Astrocyte of the spinal cord (primary cell): ENCODE data around the gene GJD2.

Experiments used
- DNase-seq: peaks from one replicate; pipeline ENCODE4 v3.0.0; 2011; ENCODE audit warnings: low read depth, low spot score
- H3K4me3 ChIP-seq: 2 replicates; pipeline ENCODE4 v1.5.1; 2011; ENCODE audit warnings: low read depth, mild to moderate bottlenecking, low read length, moderate library complexity
- CTCF ChIP-seq: IDR thresholded peaks from 2 replicates; pipeline ENCODE4 v1.5.1; 2012; ENCODE audit warnings: low read depth, mild to moderate bottlenecking, low read length, inconsistent platforms
- in situ Hi-C: cut with HindIII; loops from 2 replicates; pipeline ENCODE4 v1.10.0; 2017; ENCODE audit warnings: low sequenced_read_pairs

GJD2 gene

GRCh38 chr15:34765741-34766140, 10.9 kb upstream of the GJD2 start:
- DNase-seq, result no peak
- in situ Hi-C loops, result no loop called here
- H3K4me3 ChIP-seq, result no peak overlapping the region
- no peak for TF ChIP-seq CTCF

- TF ChIP-seq CTCF, result no peak
- H3K4me3 ChIP-seq, result no peak overlapping the region
- in situ Hi-C loops, result no loop called here
- no peak for DNase-seq
Measured at GRCh38 chr15:34760909-34761308, 6.1 kb upstream of the GJD2 start.

- H3K4me3 ChIP-seq, result no peak overlapping the region
- in situ Hi-C loops, result no loop called here
- TF ChIP-seq CTCF, result no peak
- no peak for DNase-seq
Measured at GRCh38 chr15:34759992-34760391, 5.2 kb upstream of the GJD2 start.

GRCh38 chr15:34759347-34759746, 4.5 kb upstream of the GJD2 start:
- DNase-seq, result no peak
- TF ChIP-seq CTCF, result no peak
- in situ Hi-C loops, result no loop called here

GRCh38 chr15:34757262-34757661, 2.5 kb upstream of the GJD2 start:
- TF ChIP-seq CTCF, result no peak
- H3K4me3 ChIP-seq, result no peak overlapping the region
- DNase-seq, result no peak
- in situ Hi-C loops, result no loop called here

More at GRCh38 chr15:34759347-34759746, 4.5 kb upstream of the GJD2 start:
- no peak overlapping the region for H3K4me3 ChIP-seq

- in situ Hi-C loops, result no loop called here
- TF ChIP-seq CTCF, result no peak
- H3K4me3 ChIP-seq, result no peak overlapping the region
- DNase-seq, result no peak
Measured at GRCh38 chr15:34755419-34755773, 598 bp upstream of the GJD2 start.

GRCh38 chr15:34754171-34754601, 612 bp downstream of the GJD2 start:
- no peak overlapping the region for H3K4me3 ChIP-seq
- no peak for TF ChIP-seq CTCF
- in situ Hi-C loops, result no loop called here
- DNase-seq, result no peak
